ENCODE measurements around the gene SMIM38. TPM values are rescaled to one million over a fixed set of nuclear protein-coding genes. Genes with fewer than 3 reads are reported as not detected.
A peak's percentile ranks its signal among the peaks of the same experiment; 100 is the strongest.

SMIM38 gene
- total RNA-seq, 1 donor: under 0.01 TPM

GRCh38 chr11:69178819-69179482 is 23.2 kb downstream of the SMIM38 start:
- Histone ChIP-seq H2AFZ (ENCODE audit: low read length) (no peak overlapping the region), H3K27ac (ENCODE audit: low read depth, low read length) (no peak overlapping the region), H3K36me3 (ENCODE audit: insufficient read depth, low read length) (no peaks in the 10 kb centered on the region), H3K4me1 (ENCODE audit: insufficient read depth, low read length) (no peaks in the 10 kb centered on the region), H3K9me3 (ENCODE audit: low read depth, low read length) (peaks cover 2% of the 10 kb centered on the region), H3K4me3 (ENCODE audit: insufficient read depth, low read length) (no peak overlapping the region), H4K20me1 (ENCODE audit: insufficient read depth, low read length) (no peaks in the 10 kb centered on the region), H3K27me3 (ENCODE audit: insufficient read depth, low read length) (peaks cover 30% of the 10 kb centered on the region), H3K79me2 (ENCODE audit: insufficient read depth, low read length) (no peaks in the 10 kb centered on the region), H3K4me2 (ENCODE audit: insufficient read depth, low read length) (no peak overlapping the region)
- no peak for TF ChIP-seq CTCF (IDR thresholded peaks at IDR 0.05; ENCODE audit: extremely low read depth, low read depth, low read length)
- peak; percentile 34 for DNase-seq (ENCODE audit: insufficient read length, low spot score, missing footprints)

- H3K4me3 ChIP-seq (ENCODE audit: insufficient read depth, low read length): no peak overlapping the region
- no peaks in the 10 kb centered on the region for H3K79me2 ChIP-seq (ENCODE audit: insufficient read depth, low read length)
- no peak overlapping the region for H3K4me2 ChIP-seq (ENCODE audit: insufficient read depth, low read length)
- no peaks in the 10 kb centered on the region for H3K4me1 ChIP-seq (ENCODE audit: insufficient read depth, low read length)
- peaks cover under 1% of the 10 kb centered on the region for H3K9me3 ChIP-seq (ENCODE audit: low read depth, low read length)
- no peak for TF ChIP-seq CTCF (IDR thresholded peaks at IDR 0.05; ENCODE audit: extremely low read depth, low read depth, low read length)
- no peaks in the 10 kb centered on the region for H4K20me1 ChIP-seq (ENCODE audit: insufficient read depth, low read length)
- peaks cover 33% of the 10 kb centered on the region for H3K27me3 ChIP-seq (ENCODE audit: insufficient read depth, low read length)
- H3K27ac ChIP-seq (ENCODE audit: low read depth, low read length): no peak overlapping the region
- DNase-seq (ENCODE audit: insufficient read length, low spot score, missing footprints): peak; percentile 45
- no peaks in the 10 kb centered on the region for H3K36me3 ChIP-seq (ENCODE audit: insufficient read depth, low read length)
- no peak overlapping the region for H2AFZ ChIP-seq (ENCODE audit: low read length)
Measured at GRCh38 chr11:69180226-69180625, 24.5 kb downstream of the SMIM38 start.

GRCh38 chr11:69180726-69181125 is 25.0 kb downstream of the SMIM38 start:
- H3K27me3 ChIP-seq (ENCODE audit: insufficient read depth, low read length): peaks cover 33% of the 10 kb centered on the region
- H3K9me3 ChIP-seq (ENCODE audit: low read depth, low read length): no peaks in the 10 kb centered on the region
- H3K27ac ChIP-seq (ENCODE audit: low read depth, low read length): no peak overlapping the region
- H3K79me2 ChIP-seq (ENCODE audit: insufficient read depth, low read length): no peaks in the 10 kb centered on the region
- DNase-seq (ENCODE audit: insufficient read length, low spot score, missing footprints): peak; percentile 30
- H4K20me1 ChIP-seq (ENCODE audit: insufficient read depth, low read length): no peaks in the 10 kb centered on the region
- no peak overlapping the region for H2AFZ ChIP-seq (ENCODE audit: low read length)
- no peak for TF ChIP-seq CTCF (IDR thresholded peaks at IDR 0.05; ENCODE audit: extremely low read depth, low read depth, low read length)
- no peak overlapping the region for H3K4me3 ChIP-seq (ENCODE audit: insufficient read depth, low read length)
- no peaks in the 10 kb centered on the region for H3K36me3 ChIP-seq (ENCODE audit: insufficient read depth, low read length)
- H3K4me1 ChIP-seq (ENCODE audit: insufficient read depth, low read length): no peaks in the 10 kb centered on the region
- no peak overlapping the region for H3K4me2 ChIP-seq (ENCODE audit: insufficient read depth, low read length)

GRCh38 chr11:69183613-69184012 is 27.9 kb downstream of the SMIM38 start:
- Histone ChIP-seq H3K9me3 (ENCODE audit: low read depth, low read length) (peaks cover 4% of the 10 kb centered on the region), H2AFZ (ENCODE audit: low read length) (no peak overlapping the region), H3K27ac (ENCODE audit: low read depth, low read length) (no peak overlapping the region), H3K36me3 (ENCODE audit: insufficient read depth, low read length) (no peaks in the 10 kb centered on the region), H3K4me1 (ENCODE audit: insufficient read depth, low read length) (no peaks in the 10 kb centered on the region), H3K27me3 (ENCODE audit: insufficient read depth, low read length) (peaks cover 41% of the 10 kb centered on the region), H3K4me3 (ENCODE audit: insufficient read depth, low read length) (no peak overlapping the region), H3K79me2 (ENCODE audit: insufficient read depth, low read length) (no peaks in the 10 kb centered on the region), H4K20me1 (ENCODE audit: insufficient read depth, low read length) (no peaks in the 10 kb centered on the region), H3K4me2 (ENCODE audit: insufficient read depth, low read length) (no peak overlapping the region)
- DNase-seq (ENCODE audit: insufficient read length, low spot score, missing footprints): peak; percentile 31
- no peak for TF ChIP-seq CTCF (IDR thresholded peaks at IDR 0.05; ENCODE audit: extremely low read depth, low read depth, low read length)
